MM.1S (cell line): ENCODE results near the gene COL18A1.

Source experiments
- CTCF ChIP-seq: fragments of 300-600 bp; sonication (generic); IDR thresholded peaks from 2 replicates; pipeline ENCODE4 v1.5.1; 2016; ENCODE audit warnings: antibody characterized with exemption, low read length, mixed read lengths
- EZH2 ChIP-seq: fragments of 300-600 bp; sonication (generic); optimal IDR thresholded peaks from 2 replicates; pipeline ENCODE3; 2017; ENCODE audit warnings: low read depth, mild to moderate bottlenecking, antibody characterized with exemption, low read length, mixed read lengths
- EZH2phosphoT487 ChIP-seq: fragments of 300-600 bp; sonication (generic); IDR thresholded peaks from 2 replicates; pipeline ENCODE4 v1.6.1; 2018; ENCODE audit warnings: antibody characterized with exemption, low read length

DNA sequence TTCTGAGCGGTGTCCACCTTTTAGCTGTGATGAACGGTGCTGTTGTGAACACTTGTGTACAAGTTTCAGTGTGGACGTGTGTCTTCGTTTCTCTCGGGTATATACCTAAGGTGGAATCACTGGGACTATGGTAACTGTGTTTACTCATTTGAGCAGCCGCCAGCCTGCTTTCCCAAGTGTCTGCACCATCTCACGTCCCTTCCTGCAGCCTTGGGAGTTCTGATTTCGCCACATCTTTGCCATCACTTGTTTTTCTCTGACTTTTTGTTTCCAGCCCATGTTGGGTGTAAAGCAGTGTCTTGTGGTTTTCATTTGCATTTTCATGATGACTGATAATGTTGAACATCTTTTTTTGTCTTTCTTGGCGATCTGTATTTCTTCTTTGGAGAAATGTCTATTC is 40.4 kb downstream of the COL18A1 start:
- TF ChIP-seq CTCF, result no peak
- no peak for TF ChIP-seq EZH2
- no peak for TF ChIP-seq EZH2phosphoT487
